ENCODE results near the gene ASRGL1.

The ASRGL1 gene

DNA sequence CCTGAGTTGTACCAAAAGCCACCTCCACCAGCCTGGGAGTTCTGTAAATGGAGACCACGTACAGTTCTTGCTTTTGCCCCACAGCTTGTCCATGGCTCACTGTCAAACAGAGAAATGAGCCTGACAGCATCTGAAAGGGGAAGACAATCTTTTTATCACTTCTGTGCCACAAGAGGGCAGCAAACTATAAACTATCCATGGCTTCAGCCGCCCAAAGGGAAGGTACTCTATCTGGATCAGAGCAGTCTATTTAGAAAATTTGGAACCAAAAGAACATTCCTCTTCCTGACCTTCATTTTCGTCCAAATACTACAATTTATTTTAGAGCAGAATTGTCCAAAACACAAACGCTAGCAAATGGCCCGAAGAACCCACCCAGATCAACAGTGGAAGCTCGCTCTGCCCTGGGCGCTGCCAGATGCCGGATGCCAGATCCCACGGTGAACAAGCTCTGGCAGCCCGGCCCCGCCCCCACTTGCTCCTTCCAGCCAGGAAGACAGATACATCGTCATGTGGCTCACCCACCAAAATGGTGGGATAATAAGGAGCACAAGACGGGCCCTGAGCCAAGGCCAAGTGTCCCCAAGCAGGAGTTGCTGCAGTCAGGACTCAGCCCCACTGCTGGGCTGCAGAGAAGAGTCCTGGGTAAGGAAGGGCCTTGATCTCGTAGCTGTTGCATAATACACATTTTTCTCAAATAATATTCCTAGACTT is 57.7 kb downstream of the ASRGL1 start:
- TF ChIP-seq, protein P1, sequence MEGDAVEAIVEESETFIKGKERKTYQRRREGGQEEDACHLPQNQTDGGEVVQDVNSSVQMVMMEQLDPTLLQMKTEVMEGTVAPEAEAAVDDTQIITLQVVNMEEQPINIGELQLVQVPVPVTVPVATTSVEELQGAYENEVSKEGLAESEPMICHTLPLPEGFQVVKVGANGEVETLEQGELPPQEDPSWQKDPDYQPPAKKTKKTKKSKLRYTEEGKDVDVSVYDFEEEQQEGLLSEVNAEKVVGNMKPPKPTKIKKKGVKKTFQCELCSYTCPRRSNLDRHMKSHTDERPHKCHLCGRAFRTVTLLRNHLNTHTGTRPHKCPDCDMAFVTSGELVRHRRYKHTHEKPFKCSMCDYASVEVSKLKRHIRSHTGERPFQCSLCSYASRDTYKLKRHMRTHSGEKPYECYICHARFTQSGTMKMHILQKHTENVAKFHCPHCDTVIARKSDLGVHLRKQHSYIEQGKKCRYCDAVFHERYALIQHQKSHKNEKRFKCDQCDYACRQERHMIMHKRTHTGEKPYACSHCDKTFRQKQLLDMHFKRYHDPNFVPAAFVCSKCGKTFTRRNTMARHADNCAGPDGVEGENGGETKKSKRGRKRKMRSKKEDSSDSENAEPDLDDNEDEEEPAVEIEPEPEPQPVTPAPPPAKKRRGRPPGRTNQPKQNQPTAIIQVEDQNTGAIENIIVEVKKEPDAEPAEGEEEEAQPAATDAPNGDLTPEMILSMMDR (IDR thresholded peaks at IDR 0.05; ENCODE audit: insufficient read depth, low read depth, low read length, missing control alignments): peak; percentile 67
- DNase-seq (ENCODE audit: low read depth): peak; percentile 87
- peak overlapping the region; percentile 41 for H3K4me3 ChIP-seq (ENCODE audit: low read length)

DNA sequence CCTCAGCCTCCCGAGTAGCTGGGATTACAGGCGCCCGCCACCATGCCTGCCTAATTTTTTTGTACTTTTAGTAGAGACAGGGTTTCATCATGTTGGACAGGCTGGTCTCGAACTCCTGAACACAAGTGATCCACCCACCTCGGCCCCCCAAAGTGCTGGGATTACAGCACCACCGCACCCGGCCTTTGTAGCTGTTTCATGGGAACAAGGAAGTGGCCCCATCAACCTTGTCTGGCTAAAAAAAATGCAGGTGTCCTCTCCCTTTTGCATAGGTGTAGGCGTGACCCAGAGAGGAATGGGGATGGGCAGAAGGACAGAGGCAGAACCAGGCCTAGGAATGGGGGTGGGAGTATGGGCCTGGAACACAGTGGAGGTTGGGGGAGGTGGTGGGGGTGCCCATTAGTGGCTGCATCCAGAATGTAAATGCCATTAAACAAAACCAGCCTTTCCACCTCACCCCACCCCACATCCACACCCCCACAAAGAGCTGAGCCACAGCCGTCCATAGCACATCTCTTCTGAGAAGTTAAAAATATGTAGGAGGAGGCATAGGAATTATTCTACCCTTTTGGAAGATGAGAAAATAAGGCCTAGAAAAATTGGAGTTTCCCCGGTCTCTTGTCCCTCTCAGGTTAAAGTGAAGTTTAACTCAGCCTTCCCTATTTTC is 58.8 kb downstream of the ASRGL1 start:
- no peak for DNase-seq (ENCODE audit: low read depth)
- TF ChIP-seq, protein P1 (IDR thresholded peaks at IDR 0.05; ENCODE audit: insufficient read depth, low read depth, low read length, missing control alignments): no peak

GRCh38 chr11:62398011-62398994 is 61.1 kb downstream of the ASRGL1 start:
- TF ChIP-seq, protein P1 (IDR thresholded peaks at IDR 0.05; ENCODE audit: insufficient read depth, low read depth, low read length, missing control alignments): no peak
- DNase-seq (ENCODE audit: low read depth): no peak
- no peak overlapping the region for H3K4me3 ChIP-seq (ENCODE audit: low read length)

More for the DNA sequence above, 58.8 kb downstream of the ASRGL1 start:
- no peak overlapping the region for H3K4me3 ChIP-seq (ENCODE audit: low read length)

DNA sequence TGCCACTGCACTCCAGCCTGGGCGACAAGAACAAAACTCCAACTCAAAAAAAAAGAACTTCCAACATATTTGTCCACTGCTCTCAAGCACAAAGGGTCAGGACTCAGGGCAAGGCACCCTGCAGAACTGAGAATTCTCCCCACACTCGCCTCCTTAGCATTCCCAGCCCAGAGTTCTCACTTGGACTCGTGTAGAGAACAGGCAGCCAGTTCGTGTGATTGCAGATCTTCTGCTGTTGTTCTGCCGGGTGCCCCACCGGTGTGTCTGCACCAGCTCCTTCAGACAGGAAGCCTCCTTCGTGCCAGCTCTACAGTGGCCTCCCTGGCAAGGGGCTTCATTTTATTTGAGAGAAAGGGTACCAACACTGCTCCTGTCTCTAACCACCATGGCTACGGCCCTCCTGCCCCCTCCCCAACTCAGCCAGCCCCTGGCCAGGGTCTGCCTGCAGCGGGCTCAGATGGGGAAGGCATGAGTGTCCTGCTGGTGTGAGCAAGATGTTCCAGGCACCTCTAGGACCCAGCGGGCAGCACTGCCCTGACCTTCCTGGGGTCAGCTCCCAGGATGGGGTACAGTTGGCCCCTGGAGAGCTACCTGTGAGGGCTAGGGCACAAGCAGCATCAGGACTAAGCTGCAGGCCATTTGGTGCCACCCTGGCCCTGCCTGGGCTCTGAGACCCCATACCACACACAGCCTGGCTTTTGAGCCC is 62.1 kb downstream of the ASRGL1 start:
- TF ChIP-seq, protein P1 (IDR thresholded peaks at IDR 0.05; ENCODE audit: insufficient read depth, low read depth, low read length, missing control alignments): no peak
- no peak overlapping the region for H3K4me3 ChIP-seq (ENCODE audit: low read length)
- no peak for DNase-seq (ENCODE audit: low read depth)

- H3K4me3 ChIP-seq (ENCODE audit: low read length): no peak overlapping the region
- TF ChIP-seq, protein P1 (IDR thresholded peaks at IDR 0.05; ENCODE audit: insufficient read depth, low read depth, low read length, missing control alignments): no peak
- DNase-seq (ENCODE audit: low read depth): no peak
These were observed 62.6 kb downstream of the ASRGL1 start for GRCh38 chr11:62399878-62400266.

DNA sequence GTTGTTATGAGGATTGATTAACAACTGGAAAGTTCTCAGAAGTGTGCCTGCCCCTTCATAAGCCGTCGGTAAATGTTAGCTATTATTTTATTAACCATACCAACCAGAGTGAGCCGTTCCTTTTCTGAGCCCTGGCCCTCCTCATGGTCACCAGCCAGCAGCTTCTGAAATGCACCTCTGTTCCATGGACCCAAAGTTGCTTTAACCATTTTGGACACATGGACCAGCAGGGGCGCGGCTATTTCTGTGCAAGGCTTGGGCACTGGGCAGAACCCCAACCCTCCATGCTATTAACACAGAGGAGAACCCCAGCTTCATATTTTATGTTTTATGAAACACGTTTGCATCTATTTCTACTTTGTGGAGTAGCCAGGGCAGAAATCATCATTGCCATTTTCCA is 63.0 kb downstream of the ASRGL1 start:
- H3K4me3 ChIP-seq (ENCODE audit: low read length): no peak overlapping the region
- TF ChIP-seq, protein P1 (IDR thresholded peaks at IDR 0.05; ENCODE audit: insufficient read depth, low read depth, low read length, missing control alignments): no peak
- no peak for DNase-seq (ENCODE audit: low read depth)
